Ovary (tissue), 9 donors: Measurements from ENCODE around the gene CTIF. TPM values are rescaled to one million over a fixed set of nuclear protein-coding genes. Genes with fewer than 3 reads are reported as not detected.

Experiments used
- DNase-seq, 5 donors: peaks; one replicate each; pipeline ENCODE4 v3.0.0-alpha.2; 2019 to 2020
- H3K27ac ChIP-seq, 2 donors: fragments of 200-600 bp; one replicate each; pipeline versions ENCODE4 v1.5.1 to v1.8.0; 2019 to 2022
- H3K27me3 ChIP-seq: fragments of 200-600 bp; one replicate; pipeline ENCODE4 v1.8.0; 2022
- H3K36me3 ChIP-seq: fragments of 200-600 bp; sonication (generic); one replicate; pipeline ENCODE4 v1.5.1; 2019
- H3K4me1 ChIP-seq: one replicate; pipeline ENCODE4 v1.8.1; 2013; ENCODE audit warnings: mild to moderate bottlenecking, moderate library complexity; ENCODE audit not compliant: insufficient read depth
- H3K4me3 ChIP-seq: fragments of 200-600 bp; sonication (generic); one replicate; pipeline ENCODE4 v1.5.1; 2017
- H3K9me3 ChIP-seq, 2 donors: fragments of 200-600 bp in 1 of 2; sonication (generic) in 1 of 2; one replicate each; pipeline versions ENCODE4 v1.5.1 to v1.8.1; 2013 to 2019; ENCODE audit warnings: mild to moderate bottlenecking in 1 of 2, moderate library complexity in 1 of 2
- EP300 ChIP-seq: sonication (generic); formaldehyde crosslinking; IDR thresholded peaks from one replicate; pipeline ENCODE4 v1.6.1; 2017; ENCODE audit warnings: antibody characterized with exemption
- POLR2A ChIP-seq: fragments of 450-650 bp; IDR thresholded peaks from one replicate; pipeline ENCODE4 v1.6.1; 2017; ENCODE audit warnings: antibody characterized with exemption, mild to moderate bottlenecking, moderate library complexity
- WGBS, 3 donors: extraction: QIAGEN DNeasy Blood & Tissue Kit in 1 of 3; methylation state at CpG; one replicate each; pipeline versions ENCODE4 v1.1.5 to v1.1.7; 2013 to 2017; 5-methylcytosine and 5-hydroxymethylcytosine counted together
- intact Hi-C, 4 donors: fragments of 100-400 bp; cut with DNase I; formaldehyde crosslinking; loops; one replicate each; pipeline versions ENCODE4 v1.11.0 to v1.15.1; 2022 to 2023
- polyA plus RNA-seq, 2 donors: library from polyadenylated mRNA; stranded (reverse); fragments of 200-250 nt in 1 of 2; fragments of 350-450 nt in 1 of 2; fragmentation: Illumina TruSeq in 1 of 2; extraction: RNeasy Lipid Tissue Mini Kit (QIAGEN cat#74804) in 1 of 2; gene quantifications; one replicate each; pipeline ENCODE4 v1.2.3, GENCODE V29; 2013 to 2014
- total RNA-seq, 7 donors: library from RNA; depleted of rRNA in 2 of 7; stranded (reverse); fragments of >200 nt in 2 of 7; fragmentation: NEBNext Ultra II Directional in 3 of 7; extraction: Animal tissue kit (Norgen Biotek cat#: 25700) in 3 of 7; gene quantifications; one replicate each; pipeline versions ENCODE4 v1.1.0 to v1.2.4, GENCODE V29; 2016 to 2023
- TF ChIP-seq, protein P1 (sequence below), 3 donors: fragments of 450-650 bp in 2 of 3; fragments of 200-600 bp in 1 of 3; IDR thresholded peaks; one replicate each; pipeline versions ENCODE4 v1.5.1 to v1.8.0; 2016 to 2022; ENCODE audit warnings: antibody characterized with exemption in 3 of 3, mild to moderate bottlenecking in 1 of 3
- donor health status: DM: no; HTN: no; CAD: no; lungs with moderate emphysema.
- donor health status: DM: no; HTN: no; CAD: no.
- donor health status: Bipolar disorder and iron deficiency.
- donor health status: DM: yes; HTN: yes; CAD: no.
- donor health status: DM: no; HTN: no; CAD: no.
- donor health status: DM: yes; HTN: yes; CAD: no.

The CTIF gene
- total and polyA plus RNA-seq, 9 donors, result 18.5 to 94.1 (median 75.2) TPM

DNA sequence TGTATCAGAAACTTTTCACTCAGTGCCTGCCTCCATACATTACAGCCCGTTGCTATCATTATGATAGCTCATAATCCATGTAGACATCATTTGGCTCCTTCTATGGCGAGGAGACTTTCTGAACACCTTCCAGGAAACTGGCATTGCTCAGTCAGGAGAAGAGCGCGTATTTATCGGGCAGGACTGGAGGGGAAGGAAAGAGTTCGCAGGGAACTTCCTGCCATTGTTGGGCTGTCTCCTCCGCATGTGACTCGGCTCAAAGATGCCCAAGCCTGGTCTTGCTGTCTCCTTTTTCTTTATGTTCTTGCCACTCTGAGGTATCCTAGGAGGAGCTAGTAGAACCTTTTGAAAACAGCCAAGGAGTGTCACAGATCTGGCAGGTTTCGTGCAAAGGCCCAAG lies 156.8 kb downstream of the CTIF start:
- TF ChIP-seq EP300 (no peak), POLR2A (no peak)
- TF ChIP-seq, protein P1, sequence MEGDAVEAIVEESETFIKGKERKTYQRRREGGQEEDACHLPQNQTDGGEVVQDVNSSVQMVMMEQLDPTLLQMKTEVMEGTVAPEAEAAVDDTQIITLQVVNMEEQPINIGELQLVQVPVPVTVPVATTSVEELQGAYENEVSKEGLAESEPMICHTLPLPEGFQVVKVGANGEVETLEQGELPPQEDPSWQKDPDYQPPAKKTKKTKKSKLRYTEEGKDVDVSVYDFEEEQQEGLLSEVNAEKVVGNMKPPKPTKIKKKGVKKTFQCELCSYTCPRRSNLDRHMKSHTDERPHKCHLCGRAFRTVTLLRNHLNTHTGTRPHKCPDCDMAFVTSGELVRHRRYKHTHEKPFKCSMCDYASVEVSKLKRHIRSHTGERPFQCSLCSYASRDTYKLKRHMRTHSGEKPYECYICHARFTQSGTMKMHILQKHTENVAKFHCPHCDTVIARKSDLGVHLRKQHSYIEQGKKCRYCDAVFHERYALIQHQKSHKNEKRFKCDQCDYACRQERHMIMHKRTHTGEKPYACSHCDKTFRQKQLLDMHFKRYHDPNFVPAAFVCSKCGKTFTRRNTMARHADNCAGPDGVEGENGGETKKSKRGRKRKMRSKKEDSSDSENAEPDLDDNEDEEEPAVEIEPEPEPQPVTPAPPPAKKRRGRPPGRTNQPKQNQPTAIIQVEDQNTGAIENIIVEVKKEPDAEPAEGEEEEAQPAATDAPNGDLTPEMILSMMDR (IDR thresholded peaks at IDR 0.05), result no peak
- no peaks in the 10 kb centered on the region for H3K4me1 ChIP-seq
- no peaks in the 10 kb centered on the region for H3K36me3 ChIP-seq
- no peak overlapping the region for H3K4me3 ChIP-seq
- H3K9me3 ChIP-seq, result no peaks in the 10 kb centered on the region
- no peak for DNase-seq
- intact Hi-C loops, result no loop called here
- H3K27me3 ChIP-seq, result no peaks in the 10 kb centered on the region
- WGBS, 3 donors, result 92 to 95% (median 92%) methylated on average over 9 of the region's 9 CpGs
- H3K27ac ChIP-seq, result no peak overlapping the region

- TF ChIP-seq POLR2A (no peak), EP300 (no peak)
- TF ChIP-seq, protein P1 (IDR thresholded peaks at IDR 0.05), result no peak
- Histone ChIP-seq H3K4me3 (no peak overlapping the region), H3K27ac (no peak overlapping the region), H3K4me1 (no peaks in the 10 kb centered on the region), H3K9me3 (no peaks in the 10 kb centered on the region), H3K27me3 (no peaks in the 10 kb centered on the region), H3K36me3 (no peaks in the 10 kb centered on the region)
- no peak for DNase-seq
- intact Hi-C loops, result no loop called here
- 96 to 99% (median 97%) methylated on average over 8 of the region's 8 CpGs for WGBS, 3 donors
Measured at GRCh38 chr18:48696218-48696617, 157.4 kb downstream of the CTIF start.

GRCh38 chr18:48697441-48697840 lies 158.6 kb downstream of the CTIF start:
- Histone ChIP-seq H3K9me3 (no peaks in the 10 kb centered on the region), H3K4me3 (no peak overlapping the region), H3K27me3 (no peaks in the 10 kb centered on the region), H3K4me1 (no peaks in the 10 kb centered on the region), H3K27ac (no peak overlapping the region), H3K36me3 (no peaks in the 10 kb centered on the region)
- 28 to 52% (median 28%) methylated on average over 1 of the region's 1 CpG for WGBS, 3 donors
- TF ChIP-seq POLR2A (no peak), EP300 (no peak)
- TF ChIP-seq, protein P1 (IDR thresholded peaks at IDR 0.05), result no peak
- intact Hi-C loops, result no loop called here
- DNase-seq, result no peak

- TF ChIP-seq EP300 (no peak), POLR2A (no peak)
- TF ChIP-seq, protein P1 (IDR thresholded peaks at IDR 0.05), result no peak
- no peak for DNase-seq
- no peak overlapping the region for H3K4me3 ChIP-seq
- no peaks in the 10 kb centered on the region for H3K4me1 ChIP-seq
- H3K27me3 ChIP-seq, result no peaks in the 10 kb centered on the region
- H3K36me3 ChIP-seq, result no peaks in the 10 kb centered on the region
- 86 to 93% (median 87%) methylated on average over 5 of the region's 5 CpGs for WGBS, 3 donors
- H3K9me3 ChIP-seq, result no peaks in the 10 kb centered on the region
- intact Hi-C loops, result no loop called here
- H3K27ac ChIP-seq, result no peak overlapping the region
Measured at GRCh38 chr18:48698707-48699106, 159.9 kb downstream of the CTIF start.
